Eye (tissue), 1 donor: ENCODE results near the gene KIAA0513.

Experiments used
- DNase-seq: peaks from one replicate; pipeline ENCODE4 v3.0.0-alpha.2; 2015

The KIAA0513 gene

GRCh38 chr16:85092309-85092708 lies 64.7 kb downstream of the KIAA0513 start:
- DNase-seq, result no peak

- no peak for DNase-seq
These were observed 65.3 kb downstream of the KIAA0513 start for GRCh38 chr16:85092851-85093250.

GRCh38 chr16:85093705-85094104 lies 66.1 kb downstream of the KIAA0513 start:
- no peak for DNase-seq

- no peak for DNase-seq
These were observed 66.7 kb downstream of the KIAA0513 start for GRCh38 chr16:85094176-85094805.

GRCh38 chr16:85094812-85095211 lies 67.2 kb downstream of the KIAA0513 start:
- DNase-seq, result no peak

- no peak for DNase-seq
These were observed 69.3 kb downstream of the KIAA0513 start for GRCh38 chr16:85096921-85097320.

- no peak for DNase-seq
These were observed 71.0 kb downstream of the KIAA0513 start for GRCh38 chr16:85098565-85098964.

GRCh38 chr16:85100265-85100664 lies 72.7 kb downstream of the KIAA0513 start:
- DNase-seq, result no peak

- DNase-seq, result no peak
These were observed 74.5 kb downstream of the KIAA0513 start for GRCh38 chr16:85101956-85102630.

GRCh38 chr16:85103114-85104079 lies 75.8 kb downstream of the KIAA0513 start:
- DNase-seq, result no peak

GRCh38 chr16:85104147-85104546 lies 76.6 kb downstream of the KIAA0513 start:
- DNase-seq, result no peak

- DNase-seq, result no peak
These were observed 77.3 kb downstream of the KIAA0513 start for GRCh38 chr16:85104821-85105391.

GRCh38 chr16:85105475-85105874 lies 77.9 kb downstream of the KIAA0513 start:
- DNase-seq, result no peak

GRCh38 chr16:85107083-85107482 lies 79.5 kb downstream of the KIAA0513 start:
- DNase-seq, result no peak

- no peak for DNase-seq
These were observed 79.9 kb downstream of the KIAA0513 start for GRCh38 chr16:85107532-85107931.

GRCh38 chr16:85110105-85110504 lies 82.5 kb downstream of the KIAA0513 start:
- DNase-seq, result no peak

- DNase-seq, result no peak
These were observed 83.6 kb downstream of the KIAA0513 start for GRCh38 chr16:85111184-85111583.

- DNase-seq, result peak; percentile 85
These were observed 84.8 kb downstream of the KIAA0513 start, which contains the start of gene CIBAR2 for GRCh38 chr16:85112364-85112763. TSS of gene CIBAR2 (minus strand) at chr16:85112472. CDS start at chr16:85112352, 120 bp downstream.

- no peak for DNase-seq
These were observed 85.7 kb downstream of the KIAA0513 start for GRCh38 chr16:85113168-85113733.

GRCh38 chr16:85113913-85114312 lies 86.3 kb downstream of the KIAA0513 start:
- no peak for DNase-seq

GRCh38 chr16:85114909-85115567 lies 87.4 kb downstream of the KIAA0513 start:
- peak; percentile 96 for DNase-seq

GRCh38 chr16:85117418-85117817 lies 89.8 kb downstream of the KIAA0513 start:
- DNase-seq, result no peak
